ENCODE measurements around the gene TSPAN7.

The TSPAN7 gene

GRCh38 chrX:38561126-38561868, at the start of gene TSPAN7:
TSPAN7 (plus strand) TSS chrX:38561542; CDS start chrX:38561547, 5 bp downstream.
- DNase-seq (ENCODE audit: low read depth), result peak; percentile 52

GRCh38 chrX:38513112-38513742, 48.1 kb upstream of the TSPAN7 start:
- no peak for DNase-seq (ENCODE audit: low read depth)

GRCh38 chrX:38514016-38514854, 47.1 kb upstream of the TSPAN7 start:
- no peak for DNase-seq (ENCODE audit: low read depth)

GRCh38 chrX:38515291-38515690, 46.1 kb upstream of the TSPAN7 start:
- no peak for DNase-seq (ENCODE audit: low read depth)

GRCh38 chrX:38516196-38516774, 45.1 kb upstream of the TSPAN7 start:
- DNase-seq (ENCODE audit: low read depth), result no peak

GRCh38 chrX:38519651-38520050, 41.7 kb upstream of the TSPAN7 start:
- DNase-seq (ENCODE audit: low read depth), result no peak

GRCh38 chrX:38538134-38538533, 23.2 kb upstream of the TSPAN7 start:
- DNase-seq (ENCODE audit: low read depth), result no peak

- no peak for DNase-seq (ENCODE audit: low read depth)
Observed at GRCh38 chrX:38539748-38540147, 21.6 kb upstream of the TSPAN7 start.

- DNase-seq (ENCODE audit: low read depth), result no peak
Observed at GRCh38 chrX:38548508-38548907, 12.8 kb upstream of the TSPAN7 start.

- DNase-seq (ENCODE audit: low read depth), result no peak
Observed at GRCh38 chrX:38552721-38553120, 8.6 kb upstream of the TSPAN7 start.

- no peak for DNase-seq (ENCODE audit: low read depth)
Observed at GRCh38 chrX:38558686-38559085, 2.7 kb upstream of the TSPAN7 start.

GRCh38 chrX:38560776-38561125, 591 bp upstream of the TSPAN7 start:
- no peak for DNase-seq (ENCODE audit: low read depth)

GRCh38 chrX:38561951-38562719, 793 bp downstream of the TSPAN7 start:
- peak; percentile 0 for DNase-seq (ENCODE audit: low read depth)

GRCh38 chrX:38563030-38563429, 1.7 kb downstream of the TSPAN7 start:
- no peak for DNase-seq (ENCODE audit: low read depth)

- DNase-seq (ENCODE audit: low read depth), result no peak
Observed at GRCh38 chrX:38570396-38570795, 9.1 kb downstream of the TSPAN7 start.

- DNase-seq (ENCODE audit: low read depth), result no peak
Observed at GRCh38 chrX:38571058-38571457, 9.7 kb downstream of the TSPAN7 start.

GRCh38 chrX:38574858-38575257, 13.5 kb downstream of the TSPAN7 start:
- no peak for DNase-seq (ENCODE audit: low read depth)

- DNase-seq (ENCODE audit: low read depth), result no peak
Observed at GRCh38 chrX:38575888-38576287, 14.5 kb downstream of the TSPAN7 start.

GRCh38 chrX:38577738-38578137, 16.4 kb downstream of the TSPAN7 start:
- no peak for DNase-seq (ENCODE audit: low read depth)

GRCh38 chrX:38578167-38578566, 16.8 kb downstream of the TSPAN7 start:
- no peak for DNase-seq (ENCODE audit: low read depth)

- no peak for DNase-seq (ENCODE audit: low read depth)
Observed at GRCh38 chrX:38583181-38583580, 21.8 kb downstream of the TSPAN7 start.

GRCh38 chrX:38594434-38594833, 33.1 kb downstream of the TSPAN7 start:
- DNase-seq (ENCODE audit: low read depth), result no peak

All from T-helper 22 cell (primary cell).